Measurements from ENCODE around the gene CLPTM1L.

The CLPTM1L gene

GRCh38 chr5:1322955-1323802 is 21.7 kb downstream of the CLPTM1L start:
- Mint-ChIP-seq H3K27ac (no peak overlapping the region), H3K36me3 (peaks cover 68% of the 10 kb centered on the region), H3K27me3 (no peaks in the 10 kb centered on the region), H3K4me3 (no peak overlapping the region), H3K9me3 (no peaks in the 10 kb centered on the region), H3K4me1 (peaks cover 13% of the 10 kb centered on the region)
- ATAC-seq = no peak

- Mint-ChIP-seq H3K27me3 (no peaks in the 10 kb centered on the region), H3K27ac (no peak overlapping the region), H3K4me3 (no peak overlapping the region)
Observed at GRCh38 chr5:1322036-1322900, 22.6 kb downstream of the CLPTM1L start.

GRCh38 chr5:1321576-1321975 is 23.3 kb downstream of the CLPTM1L start:
- Mint-ChIP-seq H3K9me3 (no peaks in the 10 kb centered on the region), H3K27me3 (no peaks in the 10 kb centered on the region), H3K27ac (no peak overlapping the region), H3K4me3 (no peak overlapping the region), H3K4me1 (peaks cover 12% of the 10 kb centered on the region), H3K36me3 (peaks cover 66% of the 10 kb centered on the region)
- ATAC-seq = peak; percentile 14

More at GRCh38 chr5:1322036-1322900, 22.6 kb downstream of the CLPTM1L start:
- Mint-ChIP-seq H3K4me1 (peaks cover 12% of the 10 kb centered on the region), H3K36me3 (peaks cover 68% of the 10 kb centered on the region), H3K9me3 (no peaks in the 10 kb centered on the region)
- ATAC-seq = peak; percentile 20

- Mint-ChIP-seq H3K27ac (no peak overlapping the region), H3K4me3 (no peak overlapping the region), H3K36me3 (peaks cover 58% of the 10 kb centered on the region), H3K4me1 (peaks cover 20% of the 10 kb centered on the region), H3K27me3 (no peaks in the 10 kb centered on the region), H3K9me3 (no peaks in the 10 kb centered on the region)
- ATAC-seq = no peak
Observed at GRCh38 chr5:1320436-1321344, 24.2 kb downstream of the CLPTM1L start.

DNA sequence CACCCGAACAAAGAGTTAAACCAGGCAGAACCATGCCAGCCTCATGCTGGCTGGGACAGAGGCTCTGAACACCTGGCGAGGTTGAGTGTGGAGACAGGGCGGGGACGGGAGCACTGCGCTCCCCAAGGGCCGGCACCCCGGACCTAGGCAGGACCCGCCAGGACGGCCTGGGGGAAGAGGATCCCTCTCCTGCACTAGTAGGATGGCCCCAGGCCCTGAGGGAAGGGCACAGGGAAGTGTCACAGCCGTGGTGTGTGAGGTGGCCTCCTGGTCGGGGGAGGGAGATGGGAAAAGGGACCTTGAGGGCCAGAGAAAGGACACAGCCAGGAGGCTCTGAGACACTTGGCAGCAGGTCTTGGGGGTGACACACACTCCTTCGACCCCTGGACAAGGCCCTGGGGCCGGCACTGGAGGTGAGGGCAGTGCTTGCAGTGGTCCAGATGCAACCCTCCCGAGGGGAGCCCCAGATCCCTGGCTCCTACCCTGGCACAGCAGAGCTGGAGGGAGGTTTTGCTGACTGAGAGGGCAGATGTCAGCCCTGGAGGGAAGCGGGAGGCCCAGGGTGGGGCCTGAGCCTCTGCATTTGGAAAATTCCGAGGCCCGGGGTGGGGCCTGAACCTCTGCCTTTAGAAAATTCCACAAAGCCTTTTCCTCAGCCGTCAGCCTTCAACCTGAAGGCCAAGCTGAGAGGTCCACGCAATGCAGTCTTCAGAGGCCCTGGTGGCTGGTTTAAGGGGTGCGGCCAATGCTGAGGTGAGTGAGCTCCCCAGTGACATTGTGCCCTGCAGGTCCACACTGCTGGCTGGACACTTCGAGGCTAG is 25.3 kb downstream of the CLPTM1L start:
- no peak for ATAC-seq
- H3K36me3 Mint-ChIP-seq = peaks cover 56% of the 10 kb centered on the region
- H3K27ac Mint-ChIP-seq = no peak overlapping the region
- no peaks in the 10 kb centered on the region for H3K9me3 Mint-ChIP-seq
- H3K4me1 Mint-ChIP-seq = peaks cover 31% of the 10 kb centered on the region
- H3K27me3 Mint-ChIP-seq = no peaks in the 10 kb centered on the region
- H3K4me3 Mint-ChIP-seq = no peak overlapping the region

DNA sequence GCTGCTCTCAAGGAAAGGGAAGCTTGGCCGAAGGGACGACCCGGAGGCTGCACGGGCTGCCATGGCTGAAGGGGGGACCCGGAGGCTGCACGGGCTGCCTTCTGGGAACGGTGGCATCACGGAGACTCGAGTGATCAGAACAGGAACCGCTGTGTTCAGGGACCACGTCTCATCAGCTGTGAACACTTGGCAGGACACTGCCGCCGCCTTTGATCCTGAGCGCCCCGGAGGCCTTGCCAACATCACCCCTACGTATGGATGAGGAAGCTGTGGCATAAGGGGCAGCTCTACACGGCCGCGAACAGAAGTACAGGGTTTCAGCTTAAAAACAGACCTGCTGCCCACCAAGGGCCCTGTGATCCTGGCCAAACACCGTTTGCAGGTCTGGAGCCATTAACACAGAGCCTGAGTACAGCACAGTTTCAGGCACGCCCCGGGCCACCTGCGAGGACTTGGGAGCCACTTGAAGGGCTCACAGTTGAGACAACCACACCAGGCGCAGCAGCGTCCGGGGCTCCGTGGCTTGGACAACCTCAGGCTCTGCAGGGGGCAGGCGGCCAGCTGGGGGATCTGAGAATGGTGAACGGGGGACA is 26.1 kb downstream of the CLPTM1L start:
- no peaks in the 10 kb centered on the region for H3K9me3 Mint-ChIP-seq
- peaks cover 40% of the 10 kb centered on the region for H3K4me1 Mint-ChIP-seq
- H3K27me3 Mint-ChIP-seq = no peaks in the 10 kb centered on the region
- H3K27ac Mint-ChIP-seq = no peak overlapping the region
- H3K4me3 Mint-ChIP-seq = no peak overlapping the region
- H3K36me3 Mint-ChIP-seq = peaks cover 52% of the 10 kb centered on the region
- no peak for ATAC-seq

DNA sequence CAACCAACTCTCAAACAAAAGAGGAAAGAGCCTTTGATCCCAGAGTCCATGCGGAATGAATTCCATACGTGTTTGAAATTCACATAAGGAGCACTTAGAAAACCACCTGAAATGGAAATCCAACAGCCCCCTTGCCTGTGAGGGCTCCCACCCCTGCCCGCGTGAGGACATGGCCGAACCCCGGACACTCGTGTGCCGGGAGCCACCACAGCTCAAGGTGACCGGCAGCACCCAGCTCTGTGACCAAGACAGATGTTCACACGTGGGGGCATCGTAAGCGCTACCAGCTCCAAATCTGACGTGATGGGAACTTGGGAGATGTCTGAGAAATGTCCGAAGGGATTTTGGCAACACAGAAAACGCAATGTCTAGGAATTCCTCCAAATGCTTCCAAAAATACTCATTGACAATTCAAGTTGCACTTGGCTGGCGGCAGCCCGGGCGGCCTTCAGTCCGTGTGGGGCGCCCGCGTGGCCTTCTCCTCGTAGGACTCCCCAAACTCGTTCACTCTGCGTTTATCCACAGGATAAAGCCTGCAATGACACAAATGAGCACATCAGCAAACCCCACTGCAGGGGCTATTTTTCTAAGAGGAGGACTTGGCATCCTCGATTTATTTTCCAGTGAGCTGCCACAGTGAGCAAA is 26.9 kb downstream of the CLPTM1L start:
- Mint-ChIP-seq H3K4me1 (peaks cover 47% of the 10 kb centered on the region), H3K4me3 (no peak overlapping the region), H3K27me3 (no peaks in the 10 kb centered on the region), H3K27ac (peak overlapping the region; percentile 86), H3K36me3 (peaks cover 50% of the 10 kb centered on the region), H3K9me3 (no peaks in the 10 kb centered on the region)
- no peak for ATAC-seq

- Mint-ChIP-seq H3K27me3 (peaks cover 4% of the 10 kb centered on the region), H3K36me3 (peaks cover 46% of the 10 kb centered on the region), H3K9me3 (no peaks in the 10 kb centered on the region), H3K27ac (peak overlapping the region; percentile 86), H3K4me1 (peaks cover 57% of the 10 kb centered on the region), H3K4me3 (peak overlapping the region; percentile 66)
- ATAC-seq = no peak
Observed at GRCh38 chr5:1316588-1317340, 28.1 kb downstream of the CLPTM1L start.

DNA sequence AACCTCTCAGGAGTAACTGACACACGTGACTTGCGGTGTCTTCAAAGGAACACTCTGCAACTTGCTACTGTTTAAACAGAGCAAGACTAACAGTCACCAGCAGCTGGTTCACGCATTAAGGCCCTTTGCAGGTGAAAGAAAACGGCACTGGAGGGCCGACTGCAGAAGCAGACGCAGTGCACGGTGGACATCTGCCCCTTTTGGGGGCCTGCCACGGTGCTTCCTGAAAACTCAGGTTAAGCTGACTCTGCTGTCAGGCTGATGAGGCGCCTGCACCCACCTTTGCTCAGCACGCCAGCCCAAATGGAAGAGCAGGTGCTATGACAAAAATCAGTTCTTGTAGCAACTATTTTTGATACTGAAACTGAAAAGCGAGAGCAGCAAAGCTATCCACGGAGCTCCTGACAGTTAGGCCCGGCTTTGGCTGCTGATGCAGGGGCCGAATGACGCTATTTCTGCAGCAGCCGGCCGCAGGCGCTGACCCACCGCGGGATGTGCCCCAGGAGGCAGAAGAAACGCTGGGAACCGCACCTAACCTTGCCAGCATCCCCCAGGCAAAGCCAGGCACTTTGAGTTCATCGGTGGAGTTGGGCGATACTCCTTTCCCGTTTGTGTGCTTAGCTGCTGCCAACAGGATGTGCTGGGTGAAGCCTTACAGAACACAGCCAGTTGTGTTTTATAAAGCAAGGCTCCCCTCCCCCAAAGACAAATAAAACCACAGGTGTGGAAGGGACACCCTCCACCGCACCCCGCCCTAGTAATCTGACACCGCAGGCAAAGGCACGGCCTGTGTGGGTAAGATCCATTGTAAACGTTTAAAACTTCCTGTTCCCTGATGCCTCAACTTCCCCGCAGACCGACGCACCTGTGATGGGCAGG is 29.0 kb downstream of the CLPTM1L start:
- Mint-ChIP-seq H3K27me3 (peaks cover 11% of the 10 kb centered on the region), H3K27ac (peak overlapping the region; percentile 86), H3K9me3 (no peaks in the 10 kb centered on the region), H3K4me3 (peak overlapping the region; percentile 66), H3K36me3 (peaks cover 38% of the 10 kb centered on the region), H3K4me1 (peaks cover 57% of the 10 kb centered on the region)
- peak; percentile 70 for ATAC-seq

DNA sequence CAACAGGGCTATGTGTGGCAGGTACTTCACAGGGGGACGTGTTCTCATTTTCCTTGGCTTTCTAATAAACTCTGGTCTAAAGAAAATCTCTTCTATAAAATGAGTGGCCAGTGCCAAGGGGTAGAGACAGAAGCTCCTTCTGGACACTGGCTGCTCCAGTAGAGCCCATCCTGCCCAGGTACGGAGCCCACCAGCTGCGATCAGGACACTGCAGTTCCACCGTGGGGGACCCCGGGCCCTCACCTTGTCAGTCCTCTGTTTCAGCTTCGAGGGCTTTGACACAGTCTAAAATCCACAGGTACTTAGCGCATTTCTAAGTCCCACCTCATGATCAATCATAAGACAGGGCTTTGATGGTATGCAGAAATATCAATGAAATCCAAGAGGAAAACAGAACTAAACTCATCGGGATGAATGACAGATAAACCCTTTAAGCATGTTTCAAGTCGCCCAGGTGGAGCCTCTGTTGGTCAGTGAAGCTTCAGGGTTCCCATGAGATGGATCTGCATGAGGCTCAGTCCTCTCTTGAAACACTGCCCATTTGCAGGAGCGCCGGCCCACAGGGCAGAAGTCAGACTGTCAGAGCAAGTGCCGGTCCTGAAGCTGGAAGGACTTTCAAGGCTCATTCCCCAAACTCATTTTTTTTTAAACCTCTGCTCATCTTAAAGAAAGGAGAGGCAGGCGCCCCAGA is 29.7 kb downstream of the CLPTM1L start:
- Mint-ChIP-seq H3K27me3 (peaks cover 19% of the 10 kb centered on the region), H3K36me3 (peaks cover 34% of the 10 kb centered on the region), H3K27ac (peak overlapping the region; percentile 86), H3K9me3 (peaks cover 4% of the 10 kb centered on the region), H3K4me3 (no peak overlapping the region), H3K4me1 (peaks cover 57% of the 10 kb centered on the region)
- ATAC-seq = no peak

- peaks cover 32% of the 10 kb centered on the region for H3K36me3 Mint-ChIP-seq
- H3K27me3 Mint-ChIP-seq = peaks cover 23% of the 10 kb centered on the region
- peak overlapping the region; percentile 86 for H3K27ac Mint-ChIP-seq
- H3K4me3 Mint-ChIP-seq = no peak overlapping the region
- peaks cover 5% of the 10 kb centered on the region for H3K9me3 Mint-ChIP-seq
- H3K4me1 Mint-ChIP-seq = peaks cover 57% of the 10 kb centered on the region
- no peak for ATAC-seq
Observed at GRCh38 chr5:1314564-1314982, 30.3 kb downstream of the CLPTM1L start.

Data from stimulated activated memory B cell treated with anti-CD40 and anti-IgM and Interleukin-4, amounts not matched to agents 10 μg/mL and 1 μg/mL and 100 μg/mL, for 72 hours (primary cell).